ENCODE data around the gene CAMK1D.

CAMK1D gene

GRCh38 chr10:12628153-12628552 is 278.8 kb downstream of the CAMK1D start:
- no peak for DNase-seq (ENCODE audit: low read depth in 2 of 2)

DNA sequence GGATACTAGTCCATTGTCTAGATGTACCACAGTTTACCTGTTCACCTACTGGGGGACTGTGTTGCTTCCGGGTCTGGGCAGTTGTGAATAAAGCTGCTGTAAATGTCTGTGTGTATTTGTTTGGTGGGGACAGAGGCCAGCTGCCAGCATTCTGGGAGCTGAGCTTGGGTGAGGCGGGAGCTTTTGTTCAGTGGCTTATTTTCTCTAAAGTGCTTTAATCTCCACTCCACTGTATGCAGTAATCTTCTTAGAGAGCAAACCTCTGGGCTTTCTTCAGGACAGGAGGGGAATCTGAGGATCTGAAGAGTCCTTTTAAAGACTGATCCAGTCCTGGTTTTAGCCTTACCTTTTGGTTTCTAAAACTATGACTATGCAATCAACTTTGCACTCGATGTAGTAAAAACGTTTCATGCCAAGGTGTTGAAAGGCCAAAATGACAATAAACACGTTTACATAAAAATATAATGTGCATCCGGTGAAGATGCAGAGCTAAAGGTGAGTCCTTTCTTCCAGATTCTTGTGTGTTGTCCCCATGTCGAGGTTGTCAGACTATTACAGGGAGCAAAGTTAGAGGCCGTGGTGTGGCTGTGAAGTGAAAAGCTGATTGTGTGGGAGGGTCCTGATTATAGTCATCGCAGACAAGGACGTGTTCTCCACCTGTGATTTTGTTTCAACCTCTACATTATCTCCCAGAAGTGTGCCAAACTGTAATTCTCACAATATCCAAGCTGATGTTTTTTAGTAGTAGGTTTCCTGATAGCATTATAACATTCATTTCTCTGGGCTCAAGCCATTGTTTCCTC is 279.8 kb downstream of the CAMK1D start:
- no peak for DNase-seq (ENCODE audit: low read depth in 2 of 2)

GRCh38 chr10:12629767-12630165 is 280.4 kb downstream of the CAMK1D start:
- DNase-seq (ENCODE audit: low read depth in 2 of 2), result no peak

GRCh38 chr10:12631216-12631615 is 281.9 kb downstream of the CAMK1D start:
- DNase-seq (ENCODE audit: low read depth in 2 of 2), result no peak

GRCh38 chr10:12631787-12632562 is 282.6 kb downstream of the CAMK1D start:
- no peak for DNase-seq (ENCODE audit: low read depth in 2 of 2)

DNA sequence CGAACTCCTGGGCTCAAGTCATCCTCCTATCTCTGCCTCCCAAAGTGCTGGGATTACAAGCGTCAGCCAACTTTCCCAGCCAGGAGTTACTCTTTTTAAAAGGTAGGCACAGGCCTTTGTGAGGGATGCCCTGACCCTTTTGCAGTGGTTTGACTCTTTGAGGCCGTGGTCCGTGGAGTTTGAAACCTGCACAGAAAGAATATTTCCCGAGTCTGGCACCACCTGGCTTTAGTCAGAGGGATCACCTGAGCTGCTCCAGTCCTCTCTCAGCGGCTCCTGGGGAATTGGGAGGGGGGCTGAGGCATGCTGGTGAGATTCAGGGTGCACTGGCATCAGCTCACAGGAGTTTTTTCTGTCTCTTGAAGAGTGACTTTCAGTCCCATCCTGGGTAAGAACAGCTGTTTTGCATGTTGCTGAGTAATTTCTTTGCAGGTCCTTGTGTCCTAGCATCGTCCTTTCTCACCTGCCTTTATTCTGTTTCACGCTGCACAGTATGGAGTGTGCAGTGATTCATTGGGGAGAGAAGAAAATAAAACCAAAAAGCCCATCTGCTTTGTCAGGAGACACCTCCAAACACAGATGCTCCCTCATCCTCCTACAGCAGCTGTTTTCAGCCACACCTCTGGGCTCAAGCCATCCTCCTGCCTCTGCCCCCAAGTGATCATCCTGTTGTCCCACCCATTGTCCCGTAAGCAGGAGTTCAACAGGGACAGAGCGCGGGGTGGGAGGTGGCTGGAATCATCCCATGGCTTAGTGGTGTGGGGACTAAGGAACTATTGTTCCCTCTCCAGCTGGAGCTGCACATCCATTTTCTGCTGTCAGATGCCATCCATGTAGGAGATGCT is 284.7 kb downstream of the CAMK1D start:
- no peak for DNase-seq (ENCODE audit: low read depth in 2 of 2)

DNA sequence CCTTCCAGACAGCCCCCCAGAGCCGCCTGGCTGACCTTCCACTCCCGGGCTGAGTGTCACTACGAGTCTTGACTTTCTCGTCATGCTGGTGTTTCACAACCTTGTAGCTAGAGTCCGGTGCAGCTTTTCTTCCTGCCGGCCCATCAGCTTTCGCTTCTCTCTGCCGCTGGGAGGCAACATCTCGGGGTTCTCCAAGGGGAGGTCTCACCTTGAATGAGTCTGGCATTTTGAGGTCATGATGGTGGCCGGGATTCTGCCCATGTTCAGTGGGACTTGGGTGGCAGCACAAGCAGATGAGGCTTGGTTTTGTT is 285.2 kb downstream of the CAMK1D start:
- DNase-seq (ENCODE audit: low read depth in 2 of 2), result no peak

GRCh38 chr10:12635127-12635541 is 285.8 kb downstream of the CAMK1D start:
- no peak for DNase-seq (ENCODE audit: low read depth in 2 of 2)

- no peak for DNase-seq (ENCODE audit: low read depth in 2 of 2)
These were observed 287.2 kb downstream of the CAMK1D start for GRCh38 chr10:12636571-12636970.

- no peak for DNase-seq (ENCODE audit: low read depth in 2 of 2)
These were observed 288.3 kb downstream of the CAMK1D start for GRCh38 chr10:12637649-12638048.

GRCh38 chr10:12638103-12638502 is 288.8 kb downstream of the CAMK1D start:
- peak; percentile 28 to 29 for DNase-seq (ENCODE audit: low read depth in 2 of 2)

- DNase-seq (ENCODE audit: low read depth in 2 of 2), result no peak
These were observed 289.4 kb downstream of the CAMK1D start for GRCh38 chr10:12638781-12639180.

- no peak for DNase-seq (ENCODE audit: low read depth in 2 of 2)
These were observed 290.9 kb downstream of the CAMK1D start for GRCh38 chr10:12639996-12640944.

DNA sequence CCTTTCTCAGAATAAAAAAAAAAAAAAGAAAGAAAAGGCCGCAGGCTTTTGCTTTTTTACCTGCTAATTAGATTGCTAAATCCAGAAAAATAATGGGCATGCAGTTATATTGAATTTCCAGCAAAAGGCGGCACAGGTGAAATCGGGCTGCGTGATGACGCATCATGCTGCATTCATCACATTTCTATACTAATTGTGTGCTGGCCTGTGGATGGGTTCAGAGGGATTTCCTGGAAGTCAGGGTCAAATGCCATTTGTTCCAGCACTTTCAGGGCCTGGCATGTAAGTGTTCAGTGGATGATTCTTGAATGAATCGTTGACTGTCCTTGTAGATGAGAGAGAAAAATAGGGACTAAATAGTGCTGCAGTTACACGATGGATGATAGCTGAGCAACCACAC is 292.7 kb downstream of the CAMK1D start:
- DNase-seq (ENCODE audit: low read depth in 2 of 2), result no peak

DNA sequence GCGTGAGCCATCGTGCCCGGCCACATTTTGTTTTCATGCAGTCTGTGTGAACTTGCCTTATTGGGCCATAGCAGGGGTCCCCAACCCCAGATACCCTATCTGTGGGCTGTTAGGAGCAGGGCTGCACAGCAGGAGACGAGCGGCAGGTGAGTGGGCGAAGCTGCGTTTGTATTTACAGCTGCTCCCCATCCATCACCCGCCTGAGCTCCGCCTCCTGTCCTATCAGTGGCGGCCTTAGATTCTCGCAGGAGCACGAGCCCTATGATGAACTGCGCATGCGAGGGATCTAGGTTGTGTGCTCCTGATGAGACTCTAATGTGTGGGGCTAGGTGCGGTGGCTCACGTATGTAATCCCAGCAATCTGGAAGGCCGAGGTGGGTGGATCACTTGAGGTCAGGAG is 293.9 kb downstream of the CAMK1D start:
- DNase-seq (ENCODE audit: low read depth in 2 of 2), result no peak

DNA sequence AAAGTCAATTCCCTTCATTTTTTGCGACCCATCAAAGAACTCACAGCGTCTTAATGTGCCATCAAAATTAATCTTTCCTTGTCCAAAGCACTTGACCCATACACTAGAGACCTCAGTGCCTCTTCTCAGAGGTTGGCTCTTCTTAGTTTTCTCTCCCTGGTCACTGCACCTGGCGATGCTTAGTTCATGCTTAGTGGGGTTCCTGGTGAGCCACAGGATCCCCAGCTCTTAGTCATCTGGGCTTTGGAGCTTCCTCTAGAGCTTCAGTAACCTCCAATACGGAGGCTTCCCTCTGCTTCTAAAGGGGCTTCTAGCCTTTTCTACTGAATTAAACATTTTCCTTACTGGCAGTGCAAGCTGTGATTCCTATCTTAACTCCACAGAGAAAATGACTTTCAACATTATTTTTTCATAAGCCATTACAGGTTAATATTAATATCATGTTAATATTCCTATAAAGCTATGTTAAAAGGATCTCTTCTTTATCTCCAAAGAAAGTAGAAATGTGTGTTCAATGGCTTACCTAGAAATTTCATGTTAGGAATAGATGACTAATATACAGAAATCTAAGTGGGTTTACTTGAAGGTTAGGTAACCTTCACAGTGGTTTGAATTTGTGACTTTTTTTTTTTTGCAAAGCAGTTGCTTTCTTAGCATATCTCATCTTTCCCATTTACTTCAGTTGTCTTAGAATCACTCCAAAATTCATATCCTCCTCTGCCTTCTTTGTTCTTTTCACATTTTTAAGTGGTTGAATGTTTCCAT is 295.2 kb downstream of the CAMK1D start:
- no peak for DNase-seq (ENCODE audit: low read depth in 2 of 2)

GRCh38 chr10:12645449-12645848 is 296.1 kb downstream of the CAMK1D start:
- DNase-seq (ENCODE audit: low read depth in 2 of 2), result no peak

GRCh38 chr10:12649012-12649584 is 299.8 kb downstream of the CAMK1D start:
- no peak for DNase-seq (ENCODE audit: low read depth in 2 of 2)

DNA sequence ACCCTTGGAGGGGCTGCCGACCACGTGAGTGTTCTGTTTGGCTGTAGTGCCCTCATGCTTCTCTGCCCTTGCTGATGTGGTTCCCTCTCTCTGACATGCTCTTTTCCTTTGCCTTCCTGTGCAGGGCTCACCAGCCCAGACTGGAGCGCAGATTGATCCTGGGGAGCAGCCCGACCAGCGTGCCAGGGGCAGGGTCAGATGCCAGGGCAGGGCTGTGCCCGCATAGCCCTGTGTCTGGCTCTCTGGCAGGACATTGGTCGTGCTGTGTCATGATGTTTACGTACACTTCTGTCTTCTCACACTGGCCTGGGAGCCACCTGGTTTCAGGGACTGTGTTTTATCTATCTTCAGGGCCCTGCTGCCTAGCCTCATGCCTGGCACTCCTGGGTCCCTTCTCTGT is 300.8 kb downstream of the CAMK1D start:
- no peak for DNase-seq (ENCODE audit: low read depth in 2 of 2)

All from fibroblast of skin of left quadriceps (primary cell).